ENCODE results near the gene PCDHGA9. TPM values are rescaled to one million over a fixed set of nuclear protein-coding genes. Genes with fewer than 3 reads are reported as not detected.

The PCDHGA9 gene
- polyA plus RNA-seq = under 1 TPM; 0.51 to 0.89 (median 0.67) TPM

DNA sequence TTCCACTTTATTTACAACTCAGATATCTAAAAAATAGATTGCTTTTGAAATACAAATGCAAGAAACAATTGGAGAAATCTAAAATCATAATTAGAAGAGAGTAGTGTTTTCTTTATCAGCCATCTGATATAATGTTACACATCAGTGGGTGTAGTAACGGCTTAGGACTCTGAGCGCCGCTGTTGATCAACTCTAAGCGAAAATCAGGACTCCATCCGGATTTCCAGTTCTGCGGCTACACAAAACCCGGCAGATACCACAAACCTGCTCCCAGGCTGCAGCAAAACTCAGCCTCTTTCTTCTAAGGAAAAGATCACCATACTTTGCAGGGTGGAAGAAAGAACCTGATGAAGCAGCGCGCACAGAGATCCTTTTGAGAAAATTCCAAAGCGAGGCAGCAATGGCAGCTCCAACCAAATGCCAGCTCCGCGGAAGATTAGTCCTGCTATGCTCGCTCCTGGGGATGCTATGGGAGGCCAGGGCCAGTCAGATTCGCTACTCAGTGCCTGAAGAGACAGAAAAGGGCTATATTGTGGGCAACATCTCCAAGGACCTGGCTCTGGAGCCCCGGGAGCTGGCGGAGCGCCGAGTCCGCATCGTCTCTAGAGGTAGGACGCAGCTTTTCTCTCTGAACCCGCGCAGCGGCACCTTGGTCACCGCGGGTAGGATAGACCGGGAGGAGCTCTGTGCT is at the start of gene PCDHGA9:
Gene PCDHGA9 (plus strand): TSS at position 226 of the 691 bp plus-strand sequence. CDS start 175 bp downstream, at position 401.
- WGBS, 3 donors = 14 to 16% (median 15%) methylated on average over 27 of the region's 27 CpGs
- H3K27ac ChIP-seq (ENCODE audit: low read depth, low read length) = no peak within 1 kb of the TSS

DNA sequence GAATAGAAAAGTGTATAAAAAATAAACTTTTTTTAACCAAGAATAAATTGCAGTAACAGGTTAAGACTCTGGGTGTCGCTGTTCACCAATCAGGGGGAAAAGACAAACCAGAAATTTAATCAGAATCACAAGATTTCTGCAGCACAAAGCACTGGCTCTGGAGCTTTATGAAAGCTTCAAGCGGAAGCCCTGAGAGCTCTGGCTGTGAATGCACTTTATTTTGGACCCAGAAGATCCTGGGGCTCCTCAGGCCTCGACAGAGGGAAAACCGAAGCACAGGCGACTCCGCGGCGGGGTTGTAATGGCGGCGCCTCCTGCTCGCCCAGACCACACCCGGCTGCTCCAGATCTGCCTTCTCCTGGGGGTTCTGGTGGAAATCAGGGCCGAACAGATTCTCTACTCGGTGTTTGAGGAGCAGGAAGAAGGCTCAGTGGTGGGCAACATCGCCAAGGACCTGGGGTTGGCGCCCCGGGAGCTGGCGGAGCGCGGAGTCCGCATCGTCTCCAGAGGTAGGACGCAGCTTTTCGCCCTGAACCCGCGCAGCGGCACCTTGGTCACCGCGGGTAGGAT is 47.6 kb upstream of the PCDHGA9 start, which contains the start of gene PCDHGA4:
Gene PCDHGA4 (plus strand): TSS at position 122 of the 570 bp plus-strand sequence. CDS start 87 bp downstream, at position 209.
- 14 to 15% (median 15%) methylated on average over 29 of the region's 29 CpGs for WGBS, 3 donors

DNA sequence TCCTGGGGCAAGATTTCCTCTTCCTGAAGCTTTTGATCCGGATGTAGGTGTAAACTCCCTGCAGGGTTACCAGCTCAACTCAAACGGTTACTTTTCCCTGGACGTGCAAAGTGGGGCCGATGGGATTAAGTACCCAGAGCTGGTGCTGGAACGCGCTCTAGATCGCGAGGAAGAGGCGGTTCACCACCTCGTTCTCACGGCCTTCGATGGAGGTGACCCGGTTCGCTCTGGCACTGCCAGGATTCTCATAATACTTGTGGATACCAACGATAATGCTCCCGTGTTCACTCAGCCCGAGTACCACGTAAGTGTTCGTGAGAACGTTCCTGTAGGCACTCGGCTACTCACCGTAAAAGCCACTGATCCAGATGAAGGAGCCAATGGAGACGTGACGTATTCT is 46.9 kb upstream of the PCDHGA9 start:
- H3K27ac ChIP-seq (ENCODE audit: low read depth, low read length) = no peak overlapping the region
- WGBS, 3 donors = 47 to 50% (median 48%) methylated on average over 24 of the region's 24 CpGs

More for the DNA sequence above, 47.6 kb upstream of the PCDHGA9 start, which contains the start of gene PCDHGA4:
- H3K27ac ChIP-seq (ENCODE audit: low read depth, low read length) = no peak within 1 kb of the TSS

DNA sequence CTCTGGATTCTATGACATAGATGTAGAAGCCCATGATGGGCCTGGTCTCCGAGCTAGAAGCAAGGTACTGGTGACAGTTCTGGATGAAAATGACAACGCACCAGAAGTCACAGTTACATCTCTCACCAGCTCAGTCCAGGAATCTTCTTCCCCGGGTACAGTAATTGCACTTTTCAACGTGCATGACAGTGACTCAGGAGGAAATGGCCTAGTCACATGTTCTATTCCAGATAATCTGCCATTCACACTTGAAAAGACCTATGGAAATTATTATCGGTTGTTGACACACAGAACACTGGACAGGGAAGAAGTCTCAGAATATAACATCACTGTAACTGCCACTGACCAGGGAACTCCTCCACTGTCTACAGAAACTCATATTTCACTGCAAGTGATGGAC is 46.4 kb upstream of the PCDHGA9 start:
- WGBS, 3 donors = 68 to 72% (median 69%) methylated on average over 5 of the region's 5 CpGs
- no peak overlapping the region for H3K27ac ChIP-seq (ENCODE audit: low read depth, low read length)

DNA sequence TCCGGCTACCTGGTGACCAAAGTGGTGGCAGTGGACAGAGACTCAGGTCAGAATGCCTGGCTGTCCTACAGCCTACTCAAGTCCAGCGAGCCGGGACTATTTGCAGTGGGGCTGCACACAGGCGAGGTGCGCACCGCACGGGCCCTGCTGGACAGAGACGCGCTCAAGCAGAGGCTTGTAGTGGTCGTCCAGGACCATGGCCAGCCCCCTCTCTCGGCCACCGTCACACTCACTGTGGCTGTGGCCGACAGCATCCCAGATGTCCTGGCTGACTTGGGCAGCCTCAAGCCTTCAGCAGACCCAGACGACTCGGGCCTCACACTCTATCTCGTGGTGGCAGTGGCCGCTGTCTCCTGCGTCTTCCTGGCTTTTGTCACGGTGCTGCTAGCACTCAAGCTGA is 45.6 kb upstream of the PCDHGA9 start:
- WGBS, 3 donors = 40 to 48% (median 43%) methylated on average over 19 of the region's 19 CpGs
- no peak overlapping the region for H3K27ac ChIP-seq (ENCODE audit: low read depth, low read length)

DNA sequence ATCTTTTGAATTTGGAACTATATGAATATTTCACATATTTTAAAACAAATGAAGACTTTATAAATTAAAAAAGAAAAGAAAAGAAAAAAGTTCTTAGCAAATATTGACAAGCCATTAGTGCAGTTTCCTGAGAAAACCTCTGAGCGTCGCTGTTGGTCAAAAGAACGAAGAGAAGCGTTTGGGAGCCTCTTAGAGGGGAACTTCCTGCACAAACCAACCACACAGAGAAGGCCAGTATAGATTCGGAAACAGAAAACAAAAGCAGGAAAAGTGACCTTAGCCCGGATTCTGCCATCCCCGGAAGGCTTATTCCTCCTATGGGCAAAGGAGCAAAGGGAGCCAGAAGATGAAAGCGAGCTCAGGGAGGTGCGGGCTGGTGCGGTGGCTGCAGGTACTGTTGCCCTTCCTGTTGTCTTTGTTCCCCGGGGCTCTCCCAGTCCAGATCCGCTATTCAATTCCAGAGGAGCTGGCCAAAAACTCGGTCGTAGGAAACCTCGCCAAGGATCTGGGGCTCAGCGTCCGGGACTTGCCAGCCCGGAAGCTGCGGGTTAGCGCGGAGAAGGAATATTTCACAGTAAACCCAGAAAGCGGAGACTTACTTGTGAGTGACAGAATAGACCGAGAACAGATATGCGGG is 42.7 kb upstream of the PCDHGA9 start, which contains the start of gene PCDHGB2:
Gene PCDHGB2 (plus strand): TSS at position 205 of the 637 bp plus-strand sequence. CDS start 142 bp downstream, at position 347.
- no peak within 1 kb of the TSS for H3K27ac ChIP-seq (ENCODE audit: low read depth, low read length)
- 13 to 19% (median 17%) methylated on average over 24 of the region's 24 CpGs for WGBS, 3 donors

DNA sequence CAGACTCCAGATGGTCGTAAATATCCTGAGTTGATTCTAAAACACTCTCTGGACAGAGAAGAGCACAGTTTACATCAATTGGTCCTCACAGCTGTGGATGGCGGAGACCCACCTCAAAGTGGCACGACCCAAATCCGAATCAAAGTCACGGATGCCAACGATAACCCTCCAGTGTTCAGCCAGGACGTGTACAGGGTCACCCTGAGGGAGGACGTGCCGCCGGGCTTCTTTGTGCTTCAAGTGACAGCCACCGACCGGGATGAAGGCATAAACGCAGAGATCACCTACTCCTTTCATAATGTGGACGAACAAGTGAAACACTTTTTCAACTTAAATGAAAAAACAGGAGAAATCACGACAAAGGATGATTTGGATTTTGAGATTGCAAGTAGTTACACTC is 41.9 kb upstream of the PCDHGA9 start:
- 29 to 39% (median 33%) methylated on average over 15 of the region's 15 CpGs for WGBS, 3 donors
- H3K27ac ChIP-seq (ENCODE audit: low read depth, low read length) = no peak overlapping the region

DNA sequence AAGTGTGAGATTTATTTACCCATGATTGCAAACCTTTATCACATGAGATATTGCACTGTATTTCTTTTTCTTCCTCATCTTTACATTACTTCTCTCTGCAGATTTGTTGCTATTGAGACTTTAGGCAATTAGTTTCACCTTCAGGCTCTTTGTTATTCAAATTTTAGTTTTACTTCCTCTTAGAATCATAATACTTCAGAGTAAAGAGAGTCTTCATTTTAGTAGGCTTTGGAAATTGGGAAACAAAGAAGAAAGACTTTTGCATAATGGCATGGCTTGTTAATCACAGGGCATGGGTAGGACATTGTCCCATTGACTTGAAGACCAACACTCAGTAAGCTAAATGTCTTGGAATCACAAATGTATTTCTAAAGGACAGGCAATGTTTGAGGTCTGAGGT is 39.9 kb upstream of the PCDHGA9 start:
- H3K27ac ChIP-seq (ENCODE audit: low read depth, low read length) = no peak overlapping the region

DNA sequence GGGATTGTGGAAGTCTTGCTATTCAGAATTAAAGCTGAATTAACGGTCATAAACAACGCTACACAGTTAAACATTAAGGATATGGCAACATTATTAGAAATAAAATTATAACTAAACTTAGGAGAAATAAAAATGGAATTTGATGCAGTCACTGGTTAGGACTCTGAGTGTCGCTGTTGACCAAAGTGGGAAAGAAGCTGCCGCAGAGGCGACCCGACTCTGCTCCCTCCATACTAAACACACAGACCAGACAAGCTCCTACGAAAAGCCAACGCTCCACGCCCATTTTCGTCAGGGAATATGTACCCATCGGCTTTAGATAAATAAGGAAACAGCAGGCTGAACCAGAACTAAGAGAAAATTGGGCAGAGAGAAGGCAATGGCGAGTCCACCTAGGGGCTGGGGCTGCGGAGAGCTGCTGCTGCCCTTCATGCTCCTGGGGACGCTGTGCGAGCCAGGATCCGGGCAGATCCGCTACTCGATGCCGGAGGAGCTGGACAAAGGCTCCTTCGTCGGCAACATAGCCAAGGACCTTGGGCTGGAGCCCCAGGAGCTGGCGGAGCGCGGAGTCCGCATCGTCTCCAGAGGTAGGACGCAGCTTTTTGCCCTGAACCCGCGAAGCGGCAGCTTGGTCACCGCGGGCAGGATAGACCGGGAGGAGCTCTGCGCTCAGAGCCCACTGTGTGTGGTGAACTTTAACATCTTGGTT is 38.5 kb upstream of the PCDHGA9 start, which contains the start of gene PCDHGA5:
Gene PCDHGA5 (plus strand): TSS at position 211 of the 709 bp plus-strand sequence. CDS start 169 bp downstream, at position 380.
- 12 to 19% (median 16%) methylated on average over 34 of the region's 34 CpGs for WGBS, 3 donors

DNA sequence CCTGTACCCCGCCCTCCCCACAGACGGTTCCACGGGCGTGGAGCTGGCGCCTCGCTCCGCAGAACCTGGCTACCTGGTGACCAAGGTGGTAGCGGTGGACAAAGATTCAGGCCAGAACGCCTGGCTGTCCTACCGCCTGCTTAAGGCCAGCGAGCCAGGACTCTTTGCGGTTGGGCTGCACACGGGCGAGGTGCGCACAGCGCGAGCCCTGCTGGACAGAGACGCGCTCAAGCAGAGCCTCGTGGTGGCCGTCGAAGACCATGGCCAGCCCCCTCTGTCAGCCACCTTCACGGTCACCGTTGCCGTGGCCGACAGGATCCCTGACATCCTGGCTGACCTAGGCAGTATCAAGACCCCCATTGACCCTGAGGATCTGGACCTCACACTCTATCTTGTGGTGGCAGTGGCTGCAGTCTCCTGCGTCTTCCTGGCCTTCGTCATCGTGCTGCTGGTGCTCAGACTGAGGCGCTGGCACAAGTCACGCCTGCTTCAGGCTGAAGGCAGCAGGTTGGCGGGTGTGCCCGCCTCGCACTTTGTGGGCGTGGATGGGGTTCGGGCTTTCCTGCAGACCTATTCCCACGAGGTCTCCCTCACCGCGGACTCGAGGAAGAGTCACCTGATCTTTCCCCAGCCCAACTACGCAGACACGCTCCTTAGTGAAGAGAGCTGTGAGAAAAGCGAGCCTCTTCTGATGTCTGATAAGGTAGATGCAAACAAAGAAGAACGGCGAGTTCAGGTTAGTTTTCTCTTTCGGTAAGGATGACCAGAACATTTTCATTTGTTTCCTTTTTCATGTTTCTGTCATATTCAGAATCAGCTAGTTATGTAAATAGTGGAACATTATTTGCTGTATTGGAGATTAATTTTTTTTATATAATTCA is 36.3 kb upstream of the PCDHGA9 start:
- WGBS, 3 donors = 30 to 38% (median 33%) methylated on average over 44 to 46 of the region's 46 CpGs
- H3K27ac ChIP-seq (ENCODE audit: low read depth, low read length) = no peak overlapping the region

More for the DNA sequence above, 38.5 kb upstream of the PCDHGA9 start, which contains the start of gene PCDHGA5:
- H3K27ac ChIP-seq (ENCODE audit: low read depth, low read length) = no peak within 1 kb of the TSS

DNA sequence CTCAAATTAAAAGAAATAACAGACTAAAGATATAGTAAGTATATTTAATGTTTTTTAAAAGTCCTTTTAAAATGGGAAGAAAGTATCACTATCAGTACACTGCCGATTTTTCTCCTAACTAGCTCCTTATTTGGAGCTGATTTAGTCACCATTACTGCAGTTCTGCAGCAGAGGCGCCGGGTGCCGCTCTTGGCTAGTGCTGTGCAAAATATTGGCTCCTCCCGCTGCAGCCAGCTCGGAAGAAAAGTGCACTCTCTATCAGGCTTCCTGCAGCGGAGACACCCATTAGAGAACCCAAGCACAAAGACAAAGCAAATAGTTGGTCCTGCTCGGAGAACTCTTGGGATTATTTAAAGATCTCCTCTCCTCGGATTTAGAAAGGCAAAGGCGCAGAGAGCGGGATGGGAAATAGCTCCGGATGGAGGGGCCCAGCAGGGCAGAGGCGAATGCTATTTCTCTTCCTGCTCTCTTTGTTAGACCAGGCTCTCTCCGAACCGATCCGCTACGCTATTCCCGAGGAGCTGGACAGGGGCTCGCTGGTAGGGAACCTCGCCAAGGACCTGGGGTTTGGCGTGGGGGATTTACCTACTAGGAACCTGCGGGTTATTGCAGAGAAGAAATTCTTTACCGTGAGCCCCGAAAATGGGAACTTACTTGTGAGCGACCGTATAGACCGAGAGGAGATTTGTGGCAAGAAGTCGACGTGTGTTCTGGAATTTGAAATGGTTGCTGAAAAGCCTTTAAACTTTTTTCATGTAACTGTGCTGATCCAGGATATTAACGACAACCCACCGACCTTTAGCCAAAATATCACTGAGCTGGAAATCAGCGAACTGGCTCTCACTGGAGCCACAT is 32.4 kb upstream of the PCDHGA9 start, which contains the start of gene PCDHGB3:
Gene PCDHGB3 (plus strand): TSS at position 249 of the 855 bp plus-strand sequence. CDS start 153 bp downstream, at position 402.
- no peak within 1 kb of the TSS for H3K27ac ChIP-seq (ENCODE audit: low read depth, low read length)
- WGBS, 3 donors = 15 to 18% (median 17%) methylated on average over 32 of the region's 32 CpGs

DNA sequence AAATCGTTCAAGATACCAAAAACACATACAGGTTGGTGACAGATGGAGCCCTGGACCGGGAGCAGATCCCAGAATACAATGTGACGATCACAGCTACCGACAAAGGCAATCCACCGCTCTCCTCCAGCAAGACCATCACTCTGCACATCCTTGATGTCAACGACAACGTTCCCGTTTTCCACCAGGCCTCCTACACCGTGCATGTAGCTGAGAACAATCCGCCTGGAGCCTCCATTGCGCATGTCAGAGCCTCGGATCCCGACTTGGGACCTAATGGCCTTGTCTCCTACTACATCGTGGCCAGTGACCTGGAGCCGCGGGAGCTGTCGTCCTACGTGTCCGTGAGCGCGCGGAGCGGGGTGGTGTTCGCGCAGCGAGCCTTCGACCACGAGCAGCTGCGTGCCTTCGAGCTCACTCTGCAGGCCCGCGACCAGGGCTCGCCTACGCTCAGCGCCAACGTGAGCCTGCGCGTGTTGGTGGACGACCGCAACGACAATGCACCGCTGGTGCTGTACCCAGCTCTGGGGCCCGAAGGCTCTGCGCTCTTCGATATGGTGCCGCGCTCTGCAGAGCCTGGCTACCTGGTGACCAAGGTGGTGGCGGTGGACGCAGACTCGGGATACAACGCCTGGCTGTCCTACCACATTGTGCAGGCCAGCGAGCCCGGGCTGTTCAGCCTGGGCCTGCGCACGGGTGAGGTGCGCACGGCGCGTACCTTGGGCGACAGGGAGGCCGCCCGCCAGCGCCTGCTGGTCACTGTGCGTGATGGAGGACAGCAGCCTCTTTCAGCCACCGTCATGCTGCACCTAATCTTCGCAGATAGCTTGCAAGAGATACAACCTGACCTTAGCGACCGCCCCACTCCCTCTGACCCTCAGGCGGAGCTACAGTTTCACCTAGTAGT is 30.8 kb upstream of the PCDHGA9 start:
- WGBS, 3 donors = 27 to 34% (median 29%) methylated on average over 69 of the region's 69 CpGs
- no peak overlapping the region for H3K27ac ChIP-seq (ENCODE audit: low read depth, low read length)

DNA sequence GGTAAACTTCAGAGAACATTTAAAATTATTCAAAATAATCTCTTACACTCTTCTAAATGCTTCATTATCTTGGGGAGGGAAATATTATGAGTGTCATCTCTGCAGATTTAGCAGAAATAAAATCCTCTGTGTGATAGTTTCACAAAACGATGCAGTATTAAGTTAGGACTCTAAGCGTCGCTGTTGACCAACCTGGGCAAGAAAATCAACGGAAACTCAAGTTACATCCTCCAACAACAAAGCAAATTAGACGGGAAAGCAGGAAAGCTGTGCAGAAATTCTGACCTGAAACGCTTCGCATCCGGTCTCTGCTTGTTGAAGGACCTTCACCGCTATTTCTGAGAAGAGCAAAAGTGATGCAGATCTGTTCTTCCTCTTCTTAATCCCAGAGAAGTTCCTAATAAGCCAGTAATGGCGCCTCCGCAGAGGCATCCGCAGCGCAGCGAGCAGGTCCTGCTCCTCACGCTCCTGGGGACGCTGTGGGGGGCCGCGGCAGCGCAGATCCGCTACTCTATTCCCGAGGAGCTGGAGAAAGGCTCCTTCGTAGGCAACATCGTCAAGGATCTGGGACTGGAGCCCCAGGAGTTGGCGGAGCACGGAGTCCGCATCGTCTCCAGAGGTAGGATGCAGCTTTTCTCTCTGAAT is 28.8 kb upstream of the PCDHGA9 start, which contains the start of gene PCDHGA6:
Gene PCDHGA6 (plus strand): TSS at position 219 of the 645 bp plus-strand sequence. CDS start 193 bp downstream, at position 412.
- H3K27ac ChIP-seq (ENCODE audit: low read depth, low read length) = no peak within 1 kb of the TSS
- 10 to 20% (median 17%) methylated on average over 27 of the region's 27 CpGs for WGBS, 3 donors

DNA sequence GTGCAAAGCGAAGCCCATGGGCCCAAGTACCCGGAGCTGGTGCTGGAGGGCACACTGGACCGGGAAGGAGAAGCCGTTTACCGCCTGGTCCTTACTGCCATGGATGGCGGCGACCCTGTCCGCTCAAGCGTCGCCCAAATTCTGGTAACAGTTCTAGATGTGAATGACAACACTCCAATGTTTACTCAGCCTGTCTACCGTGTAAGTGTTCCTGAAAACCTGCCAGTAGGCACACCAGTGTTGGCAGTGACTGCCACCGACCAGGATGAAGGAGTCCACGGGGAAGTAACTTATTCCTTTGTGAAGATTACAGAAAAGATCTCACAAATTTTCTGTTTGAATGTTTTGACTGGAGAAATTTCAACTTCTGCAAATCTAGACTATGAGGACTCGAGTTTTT is 28.0 kb upstream of the PCDHGA9 start:
- 53 to 60% (median 55%) methylated on average over 14 of the region's 14 CpGs for WGBS, 3 donors

More for the DNA sequence above, 28.0 kb upstream of the PCDHGA9 start:
- H3K27ac ChIP-seq (ENCODE audit: low read depth, low read length) = no peak overlapping the region
